ENCODE measurements around the gene CCDC15. TPM values are rescaled to one million over a fixed set of nuclear protein-coding genes. Genes with fewer than 3 reads are reported as not detected.

CCDC15 gene
- total and polyA plus RNA-seq, 2 of the 4 experiments (the other 2 are of a cell fraction): 1.1 to 2.0 TPM

GRCh38 chr11:124944565-124944964 is 9.4 kb upstream of the CCDC15 start:
- Histone ChIP-seq H2BK120ac (ENCODE audit: low read depth, low read length) (no peak overlapping the region), H3K9me3 (ENCODE audit: control insufficient read depth, insufficient read depth, low read length) (no peaks in the 10 kb centered on the region), H3K4me3 (ENCODE audit: insufficient read depth, low read depth, low read length) (no peak overlapping the region), H2AK5ac (ENCODE audit: low read depth, low read length) (no peak overlapping the region), H3K14ac (replicated peaks; ENCODE audit: low read depth, low read length) (no peak overlapping the region), H4K91ac (ENCODE audit: insufficient read depth, low read depth, low read length) (no peak overlapping the region), H3K4me2 (ENCODE audit: low read depth, low read length) (no peak overlapping the region), H3K56ac (ENCODE audit: extremely low read depth, insufficient read depth, low read length) (no peak overlapping the region), H3K18ac (ENCODE audit: low read depth, low read length) (no peak overlapping the region), H3K27ac (ENCODE audit: insufficient read depth, low read length) (no peak overlapping the region), H3K36me3 (ENCODE audit: control insufficient read depth, insufficient read depth, low read length) (no peaks in the 10 kb centered on the region), H4K8ac (ENCODE audit: low read depth in 2 of 2, low read length in 2 of 2) (no peak overlapping the region), H3K79me1 (ENCODE audit: low read depth in 1 of 2, low read length in 2 of 2) (no peaks in the 10 kb centered on the region), H2BK5ac (ENCODE audit: low read depth, low read length, poor library complexity, severe bottlenecking) (no peak overlapping the region), H3K23ac (ENCODE audit: low read depth, low read length) (no peak overlapping the region), H3K4me1 (ENCODE audit: control insufficient read depth, insufficient read depth, low read length) (0 out of 2 replicates have a peak, but pooled peaks cover 2% of the 10 kb centered on the region), H3K27me3 (ENCODE audit: control insufficient read depth, insufficient read depth, low read length) (no peaks in the 10 kb centered on the region), H2BK15ac (ENCODE audit: low read depth, low read length) (no peak overlapping the region; the same call in 2 of the 3 replicates), H4K20me1 (ENCODE audit: insufficient read depth, low read length) (no peaks in the 10 kb centered on the region), H2BK20ac (ENCODE audit: low read depth, low read length) (no peak overlapping the region), H3K4ac (ENCODE audit: low read depth, low read length) (no peak overlapping the region), H2AFZ (replicated peaks; ENCODE audit: low read length, poor library complexity) (no peak overlapping the region), H3K9ac (ENCODE audit: low read depth, low read length) (no peak overlapping the region), H2AK9ac (replicated peaks; ENCODE audit: low read depth, low read length, poor library complexity) (no peak overlapping the region), H3K9me1 (ENCODE audit: insufficient read depth, low read length) (no peaks in the 10 kb centered on the region), H4K5ac (ENCODE audit: low read depth, low read length) (no peak overlapping the region)
- intact Hi-C loops (cut with micrococcal nuclease): no loop called here
- TF ChIP-seq CHD1 (IDR thresholded peaks at IDR 0.05; ENCODE audit: low read depth, low read length): no peak
- WGBS, 2 experiments (ENCODE audit: extremely low coverage in 2 of 2, insufficient read length in 1 of 2): no CpG with 5 or more reads among the region's 3 CpGs
- POLR2A ChIA-PET (ENCODE audit: unreplicated experiment): no interaction called here
- in situ Hi-C loops (cut with MboI; ENCODE audit: low sequenced_read_pairs): no loop called here
- BruUV-seq (replicated peaks): no TSS peak
- no peak for DNase-seq
- CTCF ChIA-PET: interaction anchor here (1.5 to 1.6 kb wide), 2 partner anchors 9 to 68 kb away, joined by 5 to 6 read pairs; no protein-coding TSS in a partner anchor
- dilution Hi-C loops (cut with HindIII; ENCODE audit: low sequenced_read_pairs, unreplicated experiment): no loop called here
- no peak for ATAC-seq (ENCODE audit: low read depth)

All from IMR-90 (cell line).